K562 (cell line): ENCODE measurements around the gene SLBP. TPM values are rescaled to one million over a fixed set of nuclear protein-coding genes. Genes with fewer than 3 reads are reported as not detected.

Experiments
- ATAC-seq: fragments of 200-7000 bp; cut with Tn5 transposase; 3 replicates; pipeline ENCODE4 v1.9.1; 2020; ENCODE audit warnings: moderate library complexity
- BruUV-seq: library from RNA; stranded (reverse); fragments of 400-500 nt; replicated peaks from 2 replicates; lab custom pipeline; 2021; lab: Mats Ljungman, UMichigan
- CTCF ChIA-PET: fragments of 300-600 bp; formaldehyde crosslinking; extraction: SDS; loops from one replicate; lab custom pipeline; 2021; ENCODE audit warnings: low intra/inter-chr PET ratio; lab: Yijun Ruan, JAX
- POLR2A ChIA-PET: fragments of 300-600, 350-650 bp; sonication (Branson Sonifier 250); formaldehyde crosslinking; extraction: SDS; loops from one replicate; lab custom pipeline; 2021; ENCODE audit warnings: antibody characterized with exemption, inconsistent platforms; lab: Yijun Ruan, JAX
- DNase-seq, 4 experiments: peaks; one replicate each; pipeline versions ENCODE4 v3.0.0 to v3.0.0-alpha.2; 2011 to 2018; ENCODE audit warnings: low spot score in 3 of 4, mixed read lengths in 3 of 4; ENCODE audit errors: extremely low read depth in 1 of 4
- FAIRE-seq: peaks from 2 replicates; lab custom pipeline; 2011; peaks lifted over from hg19 to GRCh38; lab: Jason Lieb, UNC
- H2AFZ ChIP-seq: 2 replicates; pipeline ENCODE4 v1.6.0; 2011; ENCODE audit warnings: low read depth, low read length, control low read depth, inconsistent platforms
- H3K27ac ChIP-seq: fragments of 200-600 bp; 3 replicates; pipeline ENCODE4 v1.8.0; 2011; ENCODE audit warnings: low read depth, mild to moderate bottlenecking, control low read depth, inconsistent platforms, low read length, moderate library complexity, mixed read lengths; ENCODE audit errors: extremely low read depth
- H3K27me3 ChIP-seq, 2 experiments: fragments of 300-600 bp in 1 of 2; 2 replicates in 1 of 2; 3 replicates in 1 of 2; pipeline versions ENCODE4 v1.6.0 to v1.8.0; 2011; ENCODE audit warnings: inconsistent platforms in 2 of 2, low read length in 2 of 2, mild to moderate bottlenecking in 1 of 2, mixed read lengths in 1 of 2, moderate library complexity in 1 of 2; ENCODE audit not compliant: control insufficient read depth in 2 of 2, insufficient read depth in 2 of 2
- H3K36me3 ChIP-seq: fragments of 300-600 bp; 3 replicates; pipeline ENCODE4 v1.8.0; 2011; ENCODE audit warnings: mild to moderate bottlenecking, low read length, inconsistent platforms; ENCODE audit not compliant: control insufficient read depth, insufficient read depth
- H3K4me1 ChIP-seq, 2 experiments: fragments of 200-600 bp in 1 of 2; replicated peaks in 1 of 2; 2 replicates in 1 of 2; 3 replicates in 1 of 2; pipeline versions ENCODE4 v1.5.1 to v1.8.0; 2011; ENCODE audit warnings: inconsistent platforms in 2 of 2, low read length in 2 of 2, mild to moderate bottlenecking in 1 of 2, mixed read lengths in 1 of 2, moderate library complexity in 1 of 2; ENCODE audit not compliant: control insufficient read depth in 2 of 2, insufficient read depth in 2 of 2
- H3K4me2 ChIP-seq: 2 replicates; pipeline ENCODE4 v1.6.1; 2011; ENCODE audit warnings: low read length, control low read depth, inconsistent platforms, mixed read lengths; ENCODE audit not compliant: insufficient read depth
- H3K4me3 ChIP-seq: fragments of 200-600 bp; sonication (generic), shearing (Covaris generic); 2 replicates; pipeline ENCODE4 v1.5.1; 2016; ENCODE audit warnings: control low read depth, inconsistent platforms
- H3K79me2 ChIP-seq: fragments of 200-600 bp; 3 replicates; pipeline ENCODE4 v1.8.0; 2011; ENCODE audit warnings: low read length, inconsistent platforms; ENCODE audit not compliant: control insufficient read depth, insufficient read depth
- H3K9ac ChIP-seq, 2 experiments: 2 replicates each; pipeline versions ENCODE4 v1.6.0 to v1.6.1; 2011; ENCODE audit warnings: low read depth in 2 of 2, low read length in 2 of 2, control low read depth in 1 of 2, inconsistent platforms in 1 of 2, mild to moderate bottlenecking in 1 of 2, mixed read lengths in 1 of 2; ENCODE audit not compliant: insufficient read depth in 1 of 2
- H3K9me1 ChIP-seq: one replicate; pipeline ENCODE4 v1.6.0; 2011; ENCODE audit warnings: inconsistent platforms, mild to moderate bottlenecking, low read length, moderate library complexity; ENCODE audit not compliant: control insufficient read depth, insufficient read depth
- H3K9me3 ChIP-seq: replicated peaks from 2 replicates; pipeline ENCODE4 v1.5.1; 2011; ENCODE audit warnings: low read depth, low read length, inconsistent platforms; ENCODE audit not compliant: control insufficient read depth, insufficient read depth
- H4K20me1 ChIP-seq: replicated peaks from 2 replicates; pipeline ENCODE4 v1.6.1; 2011; ENCODE audit warnings: low read length, inconsistent platforms, mixed read lengths; ENCODE audit not compliant: control insufficient read depth, insufficient read depth
- BMI1 ChIP-seq: fragments of 150-350 bp; IDR thresholded peaks from 2 replicates; pipeline ENCODE4 v1.6.1; 2014; ENCODE audit warnings: low read length
- CBX2 ChIP-seq: fragments of 200-600 bp; sonication (generic); IDR thresholded peaks from one replicate; pipeline ENCODE4 v1.6.1; 2012; ENCODE audit warnings: mild to moderate bottlenecking, low read length, inconsistent platforms; ENCODE audit not compliant: insufficient read depth, poor library complexity, severe bottlenecking
- FOXM1 ChIP-seq, 2 experiments: fragments of 450-650 bp in 1 of 2; sonication (generic) in 1 of 2; formaldehyde crosslinking in 1 of 2; IDR thresholded peaks; 2 replicates each; pipeline versions ENCODE4 v1.6.1 to v1.9.0; 2017 to 2022; ENCODE audit warnings: low read depth in 2 of 2, mild to moderate bottlenecking in 2 of 2, missing genetic modification reagents in 1 of 2, moderate library complexity in 1 of 2
- HDAC2 ChIP-seq: fragments of 450-650 bp; IDR thresholded peaks from 2 replicates; pipeline ENCODE4 v1.6.1; 2016; ENCODE audit warnings: mild to moderate bottlenecking
- MCM3 ChIP-seq: fragments of 450-650 bp; IDR thresholded peaks from 2 replicates; pipeline ENCODE4 v1.6.1; 2016
- MYBL2 ChIP-seq, 2 experiments: fragments of 450-650 bp in 1 of 2; sonication (generic) in 1 of 2; formaldehyde crosslinking in 1 of 2; IDR thresholded peaks; 2 replicates each; pipeline versions ENCODE4 v1.6.1 to v1.8.1; 2017 to 2022; ENCODE audit warnings: borderline replicate concordance in 1 of 2, inconsistent platforms in 1 of 2, low read depth in 1 of 2, mild to moderate bottlenecking in 1 of 2, missing genetic modification reagents in 1 of 2, moderate library complexity in 1 of 2
- TCF3 ChIP-seq: sonication (generic); formaldehyde crosslinking; IDR thresholded peaks from 2 replicates; pipeline ENCODE4 v1.4.0; 2020; ENCODE audit warnings: mild to moderate bottlenecking, missing genetic modification reagents
- ZC3H4 ChIP-seq: sonication (generic); formaldehyde crosslinking; IDR thresholded peaks from 2 replicates; pipeline ENCODE4 v1.9.0; 2021; ENCODE audit warnings: missing genetic modification reagents, borderline replicate concordance
- WGBS: fragments of 100-300 bp; shearing (Covaris generic); methylation state at CpG from one replicate; pipeline ENCODE4 v1.1.6; 2016; ENCODE audit warnings: low coverage, mixed read lengths; ENCODE audit not compliant: insufficient coverage; ENCODE audit errors: missing lambda C conversion rate; 5-methylcytosine and 5-hydroxymethylcytosine counted together
- in situ Hi-C: fragments of 300-500 bp; cut with MboI; formaldehyde crosslinking; loops from 4 replicates; pipeline ENCODE4 v1.15.0; 2018; ENCODE audit warnings: inconsistent platforms, mixed read lengths
- intact Hi-C: fragments of 100-400 bp; cut with micrococcal nuclease; formaldehyde crosslinking; loops from 2 replicates; pipeline ENCODE4 v1.14.2; 2022
- polyA plus RNA-seq, 8 experiments: library from polyadenylated mRNA; depleted of rRNA in 4 of 8; stranded (reverse) in 5 of 8; unstranded in 3 of 8; fragments of >200 nt; fragmentation: Nextera tagmentation in 2 of 8; fragmentation: Illumina TruSeq in 1 of 8; extraction: Ambion mirVana in 2 of 8; extraction: Trizol in 1 of 8; gene quantifications; 2 replicates each; pipeline versions ENCODE4 v1.2.1 to v1.2.3, GENCODE V29; 2011 to 2014; ENCODE audit warnings: inconsistent platforms in 1 of 8, missing spikeins in 1 of 8
- total RNA-seq, 7 experiments: library from RNA; depleted of rRNA in 6 of 7; stranded (reverse); fragments of >200 nt in 6 of 7; fragmentation: Illumina TruSeq in 2 of 7; extraction: Trizol in 2 of 7; gene quantifications; 2 replicates each; pipeline versions ENCODE4 v1.2.1 to v1.2.3, GENCODE V29; 2011 to 2021; ENCODE audit warnings: low replicate concordance in 1 of 7
- TF ChIP-seq, protein P1 (sequence below): fragments of 450-650 bp; IDR thresholded peaks from 2 replicates; pipeline ENCODE4 v1.6.1; 2017; ENCODE audit warnings: antibody characterized with exemption, mild to moderate bottlenecking
- TF ChIP-seq, protein P2 (sequence below): sonication (generic); formaldehyde crosslinking; IDR thresholded peaks from 2 replicates; pipeline ENCODE4 v1.8.1; 2022; ENCODE audit warnings: missing genetic modification reagents

Gene SLBP
- total and polyA plus RNA-seq, 9 of the 15 experiments (the other 6 are each of a cell fraction or from before 2014, with no cell fraction given) = 49.4 to 221 (median 162) TPM

DNA sequence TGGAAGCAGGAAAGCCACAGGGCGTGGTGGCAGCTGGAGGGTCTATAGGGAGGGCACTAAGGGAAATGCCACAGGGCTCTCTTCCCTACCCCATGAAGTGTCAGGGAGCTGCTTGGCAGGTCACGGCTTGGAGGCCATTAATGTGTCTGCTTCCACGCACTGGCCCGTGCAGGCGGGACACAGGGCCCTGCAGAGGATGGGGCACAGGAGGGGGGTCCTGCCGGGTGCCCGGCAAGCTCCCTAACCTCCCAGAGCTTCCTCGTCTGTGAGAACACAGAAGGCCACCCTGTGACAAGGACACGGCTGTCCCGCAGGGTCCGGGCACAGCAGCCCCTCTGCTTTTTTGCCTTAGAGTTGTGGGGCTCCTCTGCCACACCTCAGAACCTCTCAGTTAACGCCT is 53.5 kb downstream of the SLBP start:
- POLR2A ChIA-PET = interaction anchor here (0.6 kb wide), 1 partner anchor 14 kb away, joined by 3 read pairs; no protein-coding TSS in a partner anchor

More for the DNA sequence above, 53.5 kb downstream of the SLBP start:
- Histone ChIP-seq H2AFZ (no peak overlapping the region), H3K27ac (no peak overlapping the region), H3K4me3 (no peak overlapping the region), H3K9me3 (no peaks in the 10 kb centered on the region), H3K79me2 (no peaks in the 10 kb centered on the region), H3K4me1 (peaks cover 0 to 49% of the 10 kb centered on the region in 2 experiments; a peak in 2 of 5 replicates), H4K20me1 (no peaks in the 10 kb centered on the region), H3K9me1 (no peaks in the 10 kb centered on the region), H3K9ac (peak overlapping the region in 1 of 2 experiments; percentile 29; a peak in 1 of 4 replicates), H3K27me3 (peaks cover 0 to 4% of the 10 kb centered on the region in 2 experiments; a peak in 1 of 5 replicates), H3K4me2 (no peak overlapping the region), H3K36me3 (no peaks in the 10 kb centered on the region)
- in situ Hi-C loops (no loop called here), intact Hi-C loops (no loop called here)
- BruUV-seq = no TSS peak
- ATAC-seq (no peak), FAIRE-seq (no peak), DNase-seq (no peak)
- WGBS = 45% methylated on average over 12 of the region's 12 CpGs
- CTCF ChIA-PET = no interaction called here
- TF ChIP-seq MCM3 (no peak), MYBL2 (IDR thresholded peaks at IDR 0.05; ENCODE audit: low read depth) (no peak), MYBL2 (CRISPR knock-in tag; IDR thresholded peaks at IDR 0.05; ENCODE audit: borderline replicate concordance) (no peak), ZC3H4 (CRISPR knock-in tag) (no peak), FOXM1 (IDR thresholded peaks at IDR 0.05; ENCODE audit: low read depth) (no peak), FOXM1 (CRISPR knock-in tag; IDR thresholded peaks at IDR 0.05; ENCODE audit: low read depth) (no peak), HDAC2 (no peak), BMI1 (no peak), CBX2 (no peak), TCF3 (CRISPR knock-in tag) (no peak)
- TF ChIP-seq, protein P1, sequence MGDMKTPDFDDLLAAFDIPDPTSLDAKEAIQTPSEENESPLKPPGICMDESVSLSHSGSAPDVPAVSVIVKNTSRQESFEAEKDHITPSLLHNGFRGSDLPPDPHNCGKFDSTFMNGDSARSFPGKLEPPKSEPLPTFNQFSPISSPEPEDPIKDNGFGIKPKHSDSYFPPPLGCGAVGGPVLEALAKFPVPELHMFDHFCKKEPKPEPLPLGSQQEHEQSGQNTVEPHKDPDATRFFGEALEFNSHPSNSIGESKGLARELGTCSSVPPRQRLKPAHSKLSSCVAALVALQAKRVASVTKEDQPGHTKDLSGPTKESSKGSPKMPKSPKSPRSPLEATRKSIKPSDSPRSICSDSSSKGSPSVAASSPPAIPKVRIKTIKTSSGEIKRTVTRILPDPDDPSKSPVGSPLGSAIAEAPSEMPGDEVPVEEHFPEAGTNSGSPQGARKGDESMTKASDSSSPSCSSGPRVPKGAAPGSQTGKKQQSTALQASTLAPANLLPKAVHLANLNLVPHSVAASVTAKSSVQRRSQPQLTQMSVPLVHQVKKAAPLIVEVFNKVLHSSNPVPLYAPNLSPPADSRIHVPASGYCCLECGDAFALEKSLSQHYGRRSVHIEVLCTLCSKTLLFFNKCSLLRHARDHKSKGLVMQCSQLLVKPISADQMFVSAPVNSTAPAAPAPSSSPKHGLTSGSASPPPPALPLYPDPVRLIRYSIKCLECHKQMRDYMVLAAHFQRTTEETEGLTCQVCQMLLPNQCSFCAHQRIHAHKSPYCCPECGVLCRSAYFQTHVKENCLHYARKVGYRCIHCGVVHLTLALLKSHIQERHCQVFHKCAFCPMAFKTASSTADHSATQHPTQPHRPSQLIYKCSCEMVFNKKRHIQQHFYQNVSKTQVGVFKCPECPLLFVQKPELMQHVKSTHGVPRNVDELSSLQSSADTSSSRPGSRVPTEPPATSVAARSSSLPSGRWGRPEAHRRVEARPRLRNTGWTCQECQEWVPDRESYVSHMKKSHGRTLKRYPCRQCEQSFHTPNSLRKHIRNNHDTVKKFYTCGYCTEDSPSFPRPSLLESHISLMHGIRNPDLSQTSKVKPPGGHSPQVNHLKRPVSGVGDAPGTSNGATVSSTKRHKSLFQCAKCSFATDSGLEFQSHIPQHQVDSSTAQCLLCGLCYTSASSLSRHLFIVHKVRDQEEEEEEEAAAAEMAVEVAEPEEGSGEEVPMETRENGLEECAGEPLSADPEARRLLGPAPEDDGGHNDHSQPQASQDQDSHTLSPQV = no peak
- TF ChIP-seq, protein P2, sequence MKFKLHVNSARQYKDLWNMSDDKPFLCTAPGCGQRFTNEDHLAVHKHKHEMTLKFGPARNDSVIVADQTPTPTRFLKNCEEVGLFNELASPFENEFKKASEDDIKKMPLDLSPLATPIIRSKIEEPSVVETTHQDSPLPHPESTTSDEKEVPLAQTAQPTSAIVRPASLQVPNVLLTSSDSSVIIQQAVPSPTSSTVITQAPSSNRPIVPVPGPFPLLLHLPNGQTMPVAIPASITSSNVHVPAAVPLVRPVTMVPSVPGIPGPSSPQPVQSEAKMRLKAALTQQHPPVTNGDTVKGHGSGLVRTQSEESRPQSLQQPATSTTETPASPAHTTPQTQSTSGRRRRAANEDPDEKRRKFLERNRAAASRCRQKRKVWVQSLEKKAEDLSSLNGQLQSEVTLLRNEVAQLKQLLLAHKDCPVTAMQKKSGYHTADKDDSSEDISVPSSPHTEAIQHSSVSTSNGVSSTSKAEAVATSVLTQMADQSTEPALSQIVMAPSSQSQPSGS = no peak
